Endothelial cell of umbilical vein (primary cell): ENCODE data around the gene KLC4.

Experiments used
- EZH2 ChIP-seq: IDR thresholded peaks from 2 replicates; pipeline ENCODE4 v1.6.1; 2012; ENCODE audit warnings: borderline replicate concordance, low read depth, mild to moderate bottlenecking, moderate library complexity, low read length, inconsistent platforms; ENCODE audit not compliant: severe bottlenecking
- MYC ChIP-seq: IDR thresholded peaks from one replicate; pipeline ENCODE4 v1.6.1; 2011; ENCODE audit warnings: mild to moderate bottlenecking, low read depth, low read length
- POLR2A ChIP-seq: IDR thresholded peaks from 2 replicates; pipeline ENCODE4 v1.6.1; 2012; ENCODE audit warnings: low read depth, mild to moderate bottlenecking, control low read depth, low read length
- POLR2AphosphoS5 ChIP-seq: IDR thresholded peaks from 2 replicates; pipeline ENCODE4 v1.6.1; 2012; ENCODE audit warnings: low read depth, mild to moderate bottlenecking, control low read depth, low read length, moderate library complexity; ENCODE audit not compliant: insufficient read depth
- TF ChIP-seq, protein P1 (sequence below), 2 donors: IDR thresholded peaks; 1 replicate in 1 of 2; 2 replicates in 1 of 2; pipeline ENCODE4 v1.5.1; 2011; ENCODE audit warnings: low read length in 2 of 2, mild to moderate bottlenecking in 2 of 2, moderate library complexity in 2 of 2, control low read depth in 1 of 2, inconsistent platforms in 1 of 2, low read depth in 1 of 2; ENCODE audit not compliant: insufficient read depth in 1 of 2; ENCODE audit errors: extremely low read depth in 1 of 2

DNA sequence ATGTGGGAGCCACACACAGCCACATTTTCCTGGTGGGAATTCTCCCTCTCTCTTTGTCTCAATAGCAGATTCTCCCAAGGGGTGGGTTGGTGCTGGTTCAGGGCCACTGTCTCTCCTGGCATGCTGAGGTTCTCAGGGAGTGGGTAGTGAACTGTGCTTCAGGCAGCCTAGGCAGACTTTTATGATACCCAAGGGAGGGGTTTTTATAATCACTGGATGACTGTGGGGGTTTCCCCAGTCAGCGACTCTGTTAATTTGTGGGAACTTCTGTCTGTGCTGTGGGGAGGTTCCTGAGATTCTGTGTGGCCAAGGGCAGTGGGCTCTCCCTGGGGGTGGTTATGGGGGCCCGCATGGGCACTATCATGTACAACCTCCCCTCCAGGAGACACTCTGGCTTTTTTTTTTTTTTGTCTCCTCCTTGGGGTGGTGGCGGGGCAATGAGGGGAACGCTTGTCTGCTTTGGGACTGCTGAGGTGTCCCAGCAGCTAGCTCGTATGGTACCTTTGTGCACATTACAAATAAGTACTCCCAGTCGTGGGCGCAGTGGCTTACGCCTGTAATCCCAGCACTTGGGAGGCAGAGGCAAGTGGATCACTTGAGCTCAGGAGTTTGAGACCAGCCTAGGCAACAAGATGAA, 26.7 kb downstream of the KLC4 start:
- TF ChIP-seq, protein P1, sequence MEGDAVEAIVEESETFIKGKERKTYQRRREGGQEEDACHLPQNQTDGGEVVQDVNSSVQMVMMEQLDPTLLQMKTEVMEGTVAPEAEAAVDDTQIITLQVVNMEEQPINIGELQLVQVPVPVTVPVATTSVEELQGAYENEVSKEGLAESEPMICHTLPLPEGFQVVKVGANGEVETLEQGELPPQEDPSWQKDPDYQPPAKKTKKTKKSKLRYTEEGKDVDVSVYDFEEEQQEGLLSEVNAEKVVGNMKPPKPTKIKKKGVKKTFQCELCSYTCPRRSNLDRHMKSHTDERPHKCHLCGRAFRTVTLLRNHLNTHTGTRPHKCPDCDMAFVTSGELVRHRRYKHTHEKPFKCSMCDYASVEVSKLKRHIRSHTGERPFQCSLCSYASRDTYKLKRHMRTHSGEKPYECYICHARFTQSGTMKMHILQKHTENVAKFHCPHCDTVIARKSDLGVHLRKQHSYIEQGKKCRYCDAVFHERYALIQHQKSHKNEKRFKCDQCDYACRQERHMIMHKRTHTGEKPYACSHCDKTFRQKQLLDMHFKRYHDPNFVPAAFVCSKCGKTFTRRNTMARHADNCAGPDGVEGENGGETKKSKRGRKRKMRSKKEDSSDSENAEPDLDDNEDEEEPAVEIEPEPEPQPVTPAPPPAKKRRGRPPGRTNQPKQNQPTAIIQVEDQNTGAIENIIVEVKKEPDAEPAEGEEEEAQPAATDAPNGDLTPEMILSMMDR (IDR thresholded peaks at IDR 0.05; ENCODE audit: extremely low read depth in 1 of 2, insufficient read depth in 1 of 2, low read depth in 1 of 2, low read length in 2 of 2) = no peak
- TF ChIP-seq EZH2 (no peak), POLR2AphosphoS5 (no peak), POLR2A (no peak), MYC (no peak)
